B cell (primary cell): ENCODE data around the gene SLC9A9.

Source experiments
- CTCF ChIP-seq: fragments of 200-600 bp; IDR thresholded peaks from one replicate; pipeline ENCODE4 v1.8.0; 2022; ENCODE audit warnings: antibody characterized with exemption, mild to moderate bottlenecking
- EZH2 ChIP-seq: IDR thresholded peaks from 2 replicates; pipeline ENCODE4 v1.6.1; 2012; ENCODE audit warnings: borderline replicate concordance, low read depth, mild to moderate bottlenecking, moderate library complexity, low read length; ENCODE audit not compliant: insufficient read depth, poor library complexity, severe bottlenecking

GRCh38 chr3:143811602-143812001 lies 36.7 kb downstream of the SLC9A9 start:
- TF ChIP-seq CTCF (no peak), EZH2 (no peak)
